PC-9 (cell line): ENCODE data around the gene SFMBT2. TPM values are rescaled to one million over a fixed set of nuclear protein-coding genes. Genes with fewer than 3 reads are reported as not detected.

Experiments used
- Bru-seq: library from RNA; stranded (reverse); fragments of 400-500 nt; gene quantifications from one replicate; lab custom pipeline; 2021; lab: Mats Ljungman, UMichigan
- BruChase-seq, 2 experiments: library from RNA; stranded (reverse); fragments of 400-500 nt; gene quantifications; one replicate each; lab custom pipeline; 2021; lab: Mats Ljungman, UMichigan
- BruUV-seq: library from RNA; stranded (reverse); fragments of 400-500 nt; replicated peaks from 2 replicates; lab custom pipeline; 2021; lab: Mats Ljungman, UMichigan
- CTCF ChIA-PET: fragments of 300-600 bp; sonication (Branson Sonifier 250); formaldehyde crosslinking; loops from one replicate; lab custom pipeline; 2022; ENCODE audit warnings: antibody characterized with exemption; lab: Charles Lee
- POLR2A ChIA-PET: fragments of 300-600 bp; sonication (Branson Sonifier 250); formaldehyde crosslinking; loops from one replicate; lab custom pipeline; 2022; ENCODE audit warnings: antibody characterized with exemption; ENCODE audit not compliant: unreplicated experiment; lab: Charles Lee
- DNase-seq, 2 experiments: peaks; one replicate each; pipeline versions ENCODE4 v3.0.0 to v3.0.0-alpha.2; 2015 to 2022; ENCODE audit warnings: mixed read lengths in 1 of 2
- H2AFZ ChIP-seq: fragments of 200-600 bp; sonication (generic); 2 replicates; pipeline ENCODE4 v1.8.1; 2017; ENCODE audit warnings: antibody characterized with exemption
- H3F3A ChIP-seq: fragments of 200-600 bp; sonication (generic); 2 replicates; pipeline ENCODE4 v1.8.1; 2017; ENCODE audit warnings: antibody characterized with exemption, mild to moderate bottlenecking, low read depth; ENCODE audit not compliant: insufficient read depth
- H3K27ac ChIP-seq: fragments of 200-600 bp; sonication (generic); 2 replicates; pipeline ENCODE4 v1.6.1; 2016; ENCODE audit warnings: mixed run types
- H3K27me3 ChIP-seq: fragments of 200-600 bp; sonication (generic); 2 replicates; pipeline ENCODE4 v1.6.1; 2016; ENCODE audit warnings: low read depth, mixed run types; ENCODE audit not compliant: insufficient read depth
- H3K36me3 ChIP-seq: fragments of 200-600 bp; sonication (generic); 2 replicates; pipeline ENCODE4 v1.6.1; 2016; ENCODE audit warnings: low read depth, mixed run types
- H3K4me1 ChIP-seq: fragments of 200-600 bp; sonication (generic); replicated peaks from 2 replicates; pipeline ENCODE4 v1.6.1; 2016; ENCODE audit warnings: mixed run types; ENCODE audit not compliant: insufficient read depth
- H3K4me2 ChIP-seq: fragments of 200-600 bp; sonication (generic); 2 replicates; pipeline ENCODE4 v1.6.1; 2017; ENCODE audit warnings: mixed run types
- H3K4me3 ChIP-seq: fragments of 200-600 bp; sonication (generic); 2 replicates; pipeline ENCODE4 v1.6.1; 2016; ENCODE audit warnings: mixed run types
- H3K79me2 ChIP-seq: fragments of 200-600 bp; sonication (generic); 2 replicates; pipeline ENCODE4 v1.6.1; 2017; ENCODE audit warnings: low read depth, mixed run types
- H3K9me2 ChIP-seq: fragments of 200-600 bp; sonication (generic); 2 replicates; pipeline ENCODE4 v1.8.1; 2017; ENCODE audit warnings: mild to moderate bottlenecking; ENCODE audit not compliant: insufficient read depth
- H3K9me3 ChIP-seq: fragments of 200-600 bp; sonication (generic); 2 replicates; pipeline ENCODE4 v1.8.1; 2016; ENCODE audit warnings: low read depth; ENCODE audit not compliant: insufficient read depth
- H4K20me1 ChIP-seq: fragments of 200-600 bp; sonication (generic); 2 replicates; pipeline ENCODE4 v1.8.1; 2017; ENCODE audit not compliant: insufficient read depth
- EZH2 ChIP-seq: fragments of 200-600 bp; sonication (generic); IDR thresholded peaks from 2 replicates; pipeline ENCODE4 v1.8.0; 2017; ENCODE audit warnings: antibody characterized with exemption, low read depth
- intact Hi-C: fragments of 100-400 bp; cut with micrococcal nuclease; formaldehyde crosslinking; loops from one replicate; pipeline ENCODE4 v1.10.0; 2022; ENCODE audit not compliant: unreplicated experiment
- long read RNA-seq: library from polyadenylated mRNA; stranded (forward); transcript quantifications from one replicate; pipeline ENCODE4 v2.0.0, GENCODE V29; 2022
- total RNA-seq: library from RNA; stranded (reverse); gene quantifications from 2 replicates; pipeline ENCODE4 v1.2.3, GENCODE V29; 2021
- TF ChIP-seq, protein P1 (sequence below): fragments of 200-600 bp; sonication (generic); conservative IDR thresholded peaks from 2 replicates; pipeline ENCODE4 v1.6.1; 2017; ENCODE audit warnings: mixed run types, antibody characterized with exemption, mild to moderate bottlenecking, moderate library complexity

Gene SFMBT2
- 0.07 TPM in 1 of 2 replicates, not detected in the other for total RNA-seq
- Bru-seq, nascent RNA: percentile 10 among the genes with signal in this experiment
- percentile 10 among the genes with signal in this experiment for BruChase-seq, experiment 1, labeled RNA remaining after a 2-hour chase
- percentile 2 among the genes with signal in this experiment for BruChase-seq, experiment 2, labeled RNA remaining after a 6-hour chase
- long read RNA-seq: 0 reads

DNA sequence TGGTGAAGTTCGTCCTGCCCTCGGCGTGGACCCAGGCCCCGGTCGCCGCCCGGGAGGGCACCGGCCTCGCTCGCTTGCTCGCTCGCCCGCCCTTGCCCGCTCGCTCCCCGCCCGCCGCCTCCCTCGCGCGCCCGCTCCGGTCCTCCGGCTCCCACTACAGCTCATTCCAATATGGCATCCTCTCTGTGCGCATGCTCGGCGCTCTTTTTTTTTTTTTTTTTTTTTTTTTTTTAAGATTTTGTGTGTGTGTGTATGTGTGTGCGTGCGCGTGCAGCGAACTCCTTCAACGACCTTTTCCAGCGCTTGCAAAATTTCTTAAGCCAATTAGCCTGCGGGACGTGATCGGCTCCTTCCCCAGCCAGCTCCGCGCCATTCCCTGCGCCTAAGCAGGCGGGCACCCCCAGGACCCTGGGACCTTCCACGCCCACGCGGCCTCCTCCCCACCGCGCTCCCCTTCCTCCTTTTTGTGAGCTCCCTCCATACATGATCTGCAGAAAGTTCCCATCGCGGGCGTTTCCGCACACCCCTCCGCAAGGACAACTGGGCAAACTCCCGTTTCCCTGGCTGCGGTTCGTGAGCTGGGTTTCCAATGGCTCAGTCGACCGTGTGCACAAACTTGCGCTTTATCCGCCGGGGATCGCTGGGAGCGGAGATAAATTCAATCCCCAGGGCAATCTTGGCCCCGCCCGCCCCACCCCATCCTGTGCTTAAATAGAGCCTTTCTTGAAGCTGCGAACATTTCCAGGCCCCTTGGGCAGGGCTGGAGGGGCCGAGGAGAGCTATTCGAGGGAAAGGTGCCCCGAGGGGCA lies at the start of gene SFMBT2:
TSS of gene SFMBT2 (minus strand) at position 173 of the 809 bp plus-strand sequence. CDS start 29,136 bp downstream, outside the sequence.
- Histone ChIP-seq H3K27me3 (no peaks in the 10 kb centered on the region), H3K36me3 (no peaks in the 10 kb centered on the region), H3K9me3 (no peaks in the 10 kb centered on the region), H3K4me1 (no peaks in the 10 kb centered on the region), H3K4me2 (no peak within 1 kb of the TSS), H3K79me2 (no peaks in the 10 kb centered on the region), H2AFZ (no peak within 1 kb of the TSS), H3K27ac (no peak within 1 kb of the TSS), H3F3A (no peaks in the 10 kb centered on the region), H3K4me3 (no peak within 1 kb of the TSS), H3K9me2 (no peaks in the 10 kb centered on the region), H4K20me1 (no peaks in the 10 kb centered on the region)
- POLR2A ChIA-PET: interaction anchor here (0.6 kb wide), 1 partner anchor 13 kb away, joined by 3 read pairs; no protein-coding TSS in a partner anchor
- BruUV-seq: no TSS peak
- intact Hi-C loops: no loop called here
- CTCF ChIA-PET: interaction anchor here (0.6 to 0.7 kb wide), 2 partner anchors 44 to 1793 kb away, joined by 8 to 15 read pairs; no protein-coding TSS in a partner anchor
- no peak for TF ChIP-seq EZH2
- peak in 1 of 2 experiments; percentile 15 for DNase-seq

DNA sequence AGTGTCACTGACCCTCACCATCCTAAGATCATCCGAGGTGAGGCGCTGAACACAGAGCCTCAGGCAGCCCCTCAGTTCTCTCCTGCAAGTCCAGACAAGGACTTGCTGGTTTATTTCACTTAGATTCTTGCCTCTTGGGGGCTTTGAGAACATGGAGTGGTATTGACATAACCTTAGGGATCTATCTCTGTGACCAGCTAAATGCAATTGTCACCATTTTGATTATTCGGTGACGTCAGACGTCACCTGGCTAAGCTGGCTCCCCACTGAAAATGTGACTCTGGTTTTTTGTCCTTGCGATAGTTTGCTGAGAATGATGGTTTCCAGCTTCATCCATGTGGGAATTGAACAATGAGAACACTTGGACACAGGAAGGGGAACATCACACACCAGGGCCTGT lies 49.2 kb upstream of the SFMBT2 start:
- intact Hi-C loops: no loop called here
- no peak overlapping the region for H2AFZ ChIP-seq
- no peaks in the 10 kb centered on the region for H3K9me3 ChIP-seq
- ChIA-PET POLR2A (no interaction called here), CTCF (no interaction called here)
- no peaks in the 10 kb centered on the region for H3K36me3 ChIP-seq
- no peaks in the 10 kb centered on the region for H3K9me2 ChIP-seq
- H3K4me3 ChIP-seq: no peak overlapping the region
- no peak for TF ChIP-seq EZH2
- TF ChIP-seq, protein P1, sequence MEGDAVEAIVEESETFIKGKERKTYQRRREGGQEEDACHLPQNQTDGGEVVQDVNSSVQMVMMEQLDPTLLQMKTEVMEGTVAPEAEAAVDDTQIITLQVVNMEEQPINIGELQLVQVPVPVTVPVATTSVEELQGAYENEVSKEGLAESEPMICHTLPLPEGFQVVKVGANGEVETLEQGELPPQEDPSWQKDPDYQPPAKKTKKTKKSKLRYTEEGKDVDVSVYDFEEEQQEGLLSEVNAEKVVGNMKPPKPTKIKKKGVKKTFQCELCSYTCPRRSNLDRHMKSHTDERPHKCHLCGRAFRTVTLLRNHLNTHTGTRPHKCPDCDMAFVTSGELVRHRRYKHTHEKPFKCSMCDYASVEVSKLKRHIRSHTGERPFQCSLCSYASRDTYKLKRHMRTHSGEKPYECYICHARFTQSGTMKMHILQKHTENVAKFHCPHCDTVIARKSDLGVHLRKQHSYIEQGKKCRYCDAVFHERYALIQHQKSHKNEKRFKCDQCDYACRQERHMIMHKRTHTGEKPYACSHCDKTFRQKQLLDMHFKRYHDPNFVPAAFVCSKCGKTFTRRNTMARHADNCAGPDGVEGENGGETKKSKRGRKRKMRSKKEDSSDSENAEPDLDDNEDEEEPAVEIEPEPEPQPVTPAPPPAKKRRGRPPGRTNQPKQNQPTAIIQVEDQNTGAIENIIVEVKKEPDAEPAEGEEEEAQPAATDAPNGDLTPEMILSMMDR: no peak
- no peaks in the 10 kb centered on the region for H3K79me2 ChIP-seq
- no peak for DNase-seq
- no peak overlapping the region for H3K4me2 ChIP-seq
- no peak overlapping the region for H3K27ac ChIP-seq
- H4K20me1 ChIP-seq: no peaks in the 10 kb centered on the region
- H3K4me1 ChIP-seq: no peaks in the 10 kb centered on the region
- no peaks in the 10 kb centered on the region for H3F3A ChIP-seq
- BruUV-seq: no TSS peak
- peaks cover 32% of the 10 kb centered on the region for H3K27me3 ChIP-seq

DNA sequence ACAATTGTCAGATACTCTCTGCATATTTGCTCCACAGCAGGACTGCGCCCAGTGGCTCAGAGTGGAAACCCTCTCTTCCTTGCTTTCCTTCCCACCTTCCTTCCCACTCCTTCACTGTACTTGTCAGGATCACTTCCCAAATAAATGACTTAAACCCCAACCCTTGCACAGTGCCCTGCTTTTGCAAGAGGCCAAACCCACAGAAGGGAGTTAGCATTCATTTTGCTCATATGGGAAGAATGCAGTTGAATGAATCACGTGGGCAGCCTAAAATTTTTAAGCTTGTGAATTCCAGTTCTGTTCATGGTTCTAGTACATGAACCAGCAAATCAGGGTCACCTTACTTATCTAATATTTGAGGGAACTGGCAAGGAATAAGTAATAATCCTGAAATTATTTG lies 47.7 kb upstream of the SFMBT2 start:
- intact Hi-C loops: no loop called here
- no peak overlapping the region for H3K4me2 ChIP-seq
- H3K9me3 ChIP-seq: no peaks in the 10 kb centered on the region
- H3K27ac ChIP-seq: no peak overlapping the region
- H3K36me3 ChIP-seq: no peaks in the 10 kb centered on the region
- no peaks in the 10 kb centered on the region for H3K79me2 ChIP-seq
- CTCF ChIA-PET: no interaction called here
- no peaks in the 10 kb centered on the region for H3K4me1 ChIP-seq
- peaks cover 28% of the 10 kb centered on the region for H3K27me3 ChIP-seq
- H3K4me3 ChIP-seq: no peak overlapping the region
- BruUV-seq: no TSS peak
- no peaks in the 10 kb centered on the region for H3F3A ChIP-seq
- no peaks in the 10 kb centered on the region for H3K9me2 ChIP-seq
- no peak for TF ChIP-seq EZH2
- TF ChIP-seq, protein P1: no peak
- POLR2A ChIA-PET: no interaction called here
- DNase-seq: no peak
- H4K20me1 ChIP-seq: no peaks in the 10 kb centered on the region
- no peak overlapping the region for H2AFZ ChIP-seq
